ENCODE data around the gene CFAP68. TPM values are rescaled to one million over a fixed set of nuclear protein-coding genes. Genes with fewer than 3 reads are reported as not detected.

The CFAP68 gene
- total and polyA plus RNA-seq, 2 of the 4 experiments (the other 2 are of a cell fraction) = 10.2 to 17.0 TPM

GRCh38 chr11:111834432-111835163 is 44.7 kb upstream of the CFAP68 start:
- H4K91ac ChIP-seq (ENCODE audit: insufficient read depth, low read depth, low read length) = no peak overlapping the region
- no peak overlapping the region for H3K4me3 ChIP-seq (ENCODE audit: insufficient read depth, low read depth, low read length)
- H3K27me3 ChIP-seq (ENCODE audit: control insufficient read depth, insufficient read depth, low read length) = no peaks in the 10 kb centered on the region
- H3K27ac ChIP-seq (ENCODE audit: insufficient read depth, low read length) = no peak overlapping the region
- H3K23ac ChIP-seq (ENCODE audit: low read depth, low read length) = no peak overlapping the region
- H2BK120ac ChIP-seq (ENCODE audit: low read depth, low read length) = no peak overlapping the region
- in situ Hi-C loops (cut with MboI; ENCODE audit: low sequenced_read_pairs) = no loop called here
- ChIA-PET POLR2A (ENCODE audit: unreplicated experiment) (no interaction called here), CTCF (interaction anchor here (0.6 to 1.0 kb wide), 2 partner anchors 10 to 12 kb away, joined by 3 to 4 read pairs; no protein-coding TSS in a partner anchor)
- H2AK9ac ChIP-seq (replicated peaks; ENCODE audit: low read depth, low read length, poor library complexity) = no peak overlapping the region
- no peak overlapping the region for H2AK5ac ChIP-seq (ENCODE audit: low read depth, low read length)
- TF ChIP-seq BHLHE40 (IDR thresholded peaks at IDR 0.05; ENCODE audit: low read depth, low read length) = no peak
- TF ChIP-seq RFX5 (IDR thresholded peaks at IDR 0.05; ENCODE audit: low read depth, low read length) = no peak
- TF ChIP-seq NFE2L2 (IDR thresholded peaks at IDR 0.05; ENCODE audit: low read depth, low read length) = no peak
- intact Hi-C loops (cut with micrococcal nuclease) = no loop called here
- H3K4me1 ChIP-seq (ENCODE audit: control insufficient read depth, insufficient read depth, low read length) = peaks cover 4% of the 10 kb centered on the region; the same call in 1 of the 2 replicates
- 100% methylated on average over 1 of the region's 3 CpGs; no CpG with 5 or more reads in 1 of the 2 experiments for WGBS, 2 experiments (ENCODE audit: extremely low coverage in 2 of 2, insufficient read length in 1 of 2)
- H3K4ac ChIP-seq (ENCODE audit: low read depth, low read length) = no peak overlapping the region
- no TSS peak for BruUV-seq (replicated peaks)
- DNase-seq = no peak
- H2BK20ac ChIP-seq (ENCODE audit: low read depth, low read length) = no peak overlapping the region
- no peak for ATAC-seq (ENCODE audit: low read depth)
- no peaks in the 10 kb centered on the region for H4K20me1 ChIP-seq (ENCODE audit: insufficient read depth, low read length)
- no peak overlapping the region for H3K4me2 ChIP-seq (ENCODE audit: low read depth, low read length)
- no peak overlapping the region for H2BK15ac ChIP-seq (ENCODE audit: low read depth, low read length)
- no peak overlapping the region for H3K56ac ChIP-seq (ENCODE audit: extremely low read depth, insufficient read depth, low read length)
- no peaks in the 10 kb centered on the region for H3K9me3 ChIP-seq (ENCODE audit: control insufficient read depth, insufficient read depth, low read length)
- H3K79me1 ChIP-seq (ENCODE audit: low read depth in 1 of 2, low read length in 2 of 2) = no peaks in the 10 kb centered on the region; a peak in 1 of 4 replicates
- dilution Hi-C loops (cut with HindIII; ENCODE audit: low sequenced_read_pairs, unreplicated experiment) = no loop called here
- peaks cover 11% of the 10 kb centered on the region for H3K36me3 ChIP-seq (ENCODE audit: control insufficient read depth, insufficient read depth, low read length)
- no peak overlapping the region for H2BK5ac ChIP-seq (ENCODE audit: low read depth, low read length, poor library complexity, severe bottlenecking)
- H3K14ac ChIP-seq (replicated peaks; ENCODE audit: low read depth, low read length) = no peak overlapping the region
- no peaks in the 10 kb centered on the region for H3K9me1 ChIP-seq (ENCODE audit: insufficient read depth, low read length)
- H4K8ac ChIP-seq (ENCODE audit: low read depth in 2 of 2, low read length in 2 of 2) = no peak overlapping the region
- H2AFZ ChIP-seq (replicated peaks; ENCODE audit: low read length, poor library complexity) = no peak overlapping the region
- H4K5ac ChIP-seq (ENCODE audit: low read depth, low read length) = no peak overlapping the region
- H3K18ac ChIP-seq (ENCODE audit: low read depth, low read length) = no peak overlapping the region
- no peak overlapping the region for H3K9ac ChIP-seq (ENCODE audit: low read depth, low read length)

Data from IMR-90 (cell line).